Stimulated activated CD4-positive, alpha-beta T cell treated with anti-CD3 and anti-CD28 coated beads, TNF-alpha, amount 100 ng/mL, for 48 hours (primary cell): ENCODE results near the gene DCAKD.
A peak's percentile ranks its signal among the peaks of the same experiment; 100 is the strongest.
"Not testable (repeated sequence)": the region's sequence is repeated elsewhere in the genome, so short reads cannot be mapped to it uniquely, and the experiment has no call there.

Source experiments
- DNase-seq, 3 donors: peaks; one replicate each; pipeline ENCODE4 v3.0.0-alpha.2; 2020; ENCODE audit warnings: low read depth in 3 of 3

DCAKD gene

GRCh38 chr17:45067637-45068036, 16.2 kb upstream of the DCAKD start:
- no peak for DNase-seq

DNA sequence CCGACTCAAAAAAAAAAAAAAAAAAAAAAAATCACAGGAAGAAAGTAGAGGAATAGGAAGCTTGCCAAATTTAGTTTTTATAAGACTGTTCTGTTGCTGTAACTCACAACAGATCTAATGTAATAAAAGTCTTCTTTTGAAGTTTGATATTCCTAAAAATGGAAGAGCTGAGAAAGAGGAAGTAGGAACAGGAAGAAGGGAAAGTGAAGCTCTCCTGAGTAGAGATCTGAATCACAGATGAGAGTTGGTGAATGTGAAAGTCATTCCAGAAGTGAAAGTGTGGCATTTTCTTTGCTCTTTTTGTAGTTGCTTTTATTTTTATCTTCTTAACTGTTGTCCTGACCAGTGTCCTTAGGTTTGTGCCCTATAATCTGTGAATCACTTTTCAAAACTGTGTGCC, 11.8 kb upstream of the DCAKD start:
- no peak for DNase-seq

DNA sequence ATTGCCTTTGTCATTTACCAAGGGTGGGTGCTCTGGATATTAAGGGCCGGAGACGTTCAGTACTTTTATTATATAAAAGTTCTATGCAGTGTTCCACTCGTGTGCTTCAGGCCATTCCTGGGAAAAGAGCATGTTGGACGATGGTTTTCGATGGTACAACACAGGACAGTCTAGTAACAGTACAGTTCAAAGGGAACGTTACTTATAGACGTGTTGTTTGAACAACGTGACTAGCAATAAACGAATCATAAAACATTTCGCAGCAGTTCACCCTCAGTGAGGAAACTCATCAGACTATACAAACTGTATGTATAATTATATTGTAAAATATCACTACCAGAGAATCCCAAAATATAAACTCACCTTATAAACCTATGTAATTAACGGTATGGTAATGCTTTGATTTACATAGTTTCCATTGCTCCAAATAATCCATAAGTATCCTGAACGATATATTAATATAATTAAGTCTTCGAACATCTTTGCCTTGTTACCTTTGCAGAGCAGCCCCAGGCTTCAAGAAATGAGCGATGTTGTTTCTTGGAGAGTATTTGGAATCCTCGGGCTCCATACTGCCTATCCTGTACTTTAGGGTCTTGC, 10.3 kb upstream of the DCAKD start:
- DNase-seq: no peak

DNA sequence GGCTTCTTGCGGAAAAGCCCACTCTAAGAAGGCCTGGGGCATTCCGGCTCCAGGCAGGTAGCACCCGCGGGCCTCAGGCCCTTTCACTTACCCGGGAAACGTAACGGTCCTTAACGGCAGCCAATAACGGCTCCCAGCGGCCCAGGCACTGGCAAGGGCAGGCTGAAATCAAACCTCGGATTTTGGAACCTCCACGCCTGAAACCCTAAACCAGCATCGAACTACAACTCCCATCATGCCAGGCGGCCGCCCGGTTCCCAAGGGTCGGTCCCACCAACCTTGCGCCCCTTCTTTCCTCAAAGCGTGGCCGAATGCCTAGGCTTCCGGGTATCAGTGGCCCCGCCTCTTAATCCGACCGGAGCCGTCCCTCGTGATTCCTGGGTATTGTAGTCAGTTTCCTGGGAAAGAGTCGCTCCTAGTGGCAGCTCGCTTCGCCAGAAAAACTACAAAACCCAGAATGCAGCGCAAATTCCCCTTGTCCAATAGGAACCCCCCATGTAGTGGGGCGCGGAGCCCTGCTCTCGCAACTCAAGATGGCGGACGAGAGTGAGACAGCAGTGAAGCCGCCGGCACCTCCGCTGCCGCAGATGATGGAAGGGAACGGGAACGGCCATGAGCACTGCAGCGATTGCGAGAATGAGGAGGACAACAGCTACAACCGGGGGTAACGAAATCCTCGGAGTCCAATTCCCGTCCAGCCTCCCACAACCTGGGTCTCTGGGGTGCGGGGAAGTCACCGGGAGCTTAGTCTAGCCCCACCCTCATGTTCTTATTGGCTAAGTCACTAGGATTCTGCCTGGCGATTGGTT, 9.6 kb upstream of the DCAKD start, which contains the start of gene NMT1:
TSS of gene NMT1 (plus strand) at position 521 of the 809 bp plus-strand sequence. CDS start at position 534, 13 bp downstream.
- DNase-seq: peak; percentile 91 to 98 (median 91)

- no peak for DNase-seq
These were observed 9.0 kb upstream of the DCAKD start for GRCh38 chr17:45060382-45060796.

DNA sequence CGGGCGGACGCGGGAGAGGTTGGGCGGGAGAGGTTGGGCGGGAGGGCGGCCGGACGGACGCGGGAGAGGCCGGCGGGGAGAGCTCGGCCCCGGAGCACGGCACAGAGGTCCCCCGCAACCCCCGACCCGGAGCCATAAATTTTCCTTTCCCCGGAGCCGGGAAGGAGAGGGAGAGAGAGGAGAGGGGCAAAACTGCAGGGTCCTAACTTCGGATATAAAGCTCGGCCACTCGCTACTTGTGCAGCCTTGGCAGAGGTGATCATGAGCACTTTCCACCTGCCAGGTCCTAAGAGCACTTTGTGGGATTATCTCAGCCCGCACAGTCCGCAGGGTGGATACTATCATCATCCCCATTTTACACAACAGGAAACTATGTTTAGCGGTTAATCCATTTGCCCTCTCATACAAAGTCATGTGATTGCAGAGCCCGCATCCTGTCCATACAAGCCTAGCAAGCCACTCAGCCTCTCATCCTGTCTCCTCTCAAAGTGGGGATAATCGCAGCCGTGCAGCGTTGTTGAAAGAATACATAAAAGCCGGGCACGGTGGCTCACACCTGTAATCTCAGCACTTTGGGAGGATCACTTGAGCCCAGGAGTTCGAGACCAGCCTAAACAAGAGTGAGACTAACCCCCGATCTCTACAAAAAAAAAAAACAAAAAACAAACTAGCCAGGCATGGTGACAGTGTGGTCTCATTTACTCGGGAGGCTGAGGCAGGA, 780 bp upstream of the DCAKD start:
- DNase-seq: peak; percentile 10 to 41 (median 27)

GRCh38 chr17:45051720-45052051, 254 bp upstream of the DCAKD start:
- not testable (repeated sequence) for DNase-seq

GRCh38 chr17:45050481-45051059, 862 bp downstream of the DCAKD start:
- DNase-seq: peak; percentile 14 to 35 (median 18)

DNA sequence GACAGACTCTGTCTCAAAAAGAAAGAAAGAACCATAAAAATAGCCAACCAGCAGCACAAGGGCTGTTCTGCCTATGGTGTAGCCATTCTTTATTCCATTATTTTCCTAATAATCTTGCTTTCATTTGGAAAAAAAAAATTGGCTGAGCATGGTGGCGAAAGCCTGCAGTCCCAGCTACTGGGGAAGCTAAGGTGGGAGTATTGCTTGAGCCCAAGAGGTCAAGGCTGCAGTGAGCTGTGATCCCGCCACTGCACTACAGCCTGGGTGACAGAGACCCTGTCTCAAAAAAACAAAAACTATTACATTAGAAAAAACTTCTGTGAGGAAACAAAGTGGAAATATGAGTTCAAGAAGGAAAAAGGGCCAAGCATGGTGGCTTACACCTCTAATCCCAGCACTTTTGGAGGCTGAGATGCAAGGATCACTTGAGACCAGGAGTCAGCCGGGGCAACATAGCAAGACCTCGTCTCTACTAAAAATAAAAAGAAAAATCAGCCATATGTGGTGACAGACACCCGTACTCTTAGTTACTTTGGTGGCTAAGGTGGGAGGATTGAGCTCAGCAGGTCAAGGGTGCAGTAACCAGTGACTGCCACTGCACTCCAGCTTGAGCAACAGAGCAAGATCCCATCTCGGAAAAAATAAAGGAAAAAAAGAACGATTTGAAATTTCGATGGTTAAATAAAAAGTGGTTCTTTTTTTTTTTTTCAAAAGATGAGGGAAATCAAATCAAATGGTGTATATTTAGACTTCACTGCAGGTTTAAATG, 2.5 kb downstream of the DCAKD start:
- DNase-seq: no peak

DNA sequence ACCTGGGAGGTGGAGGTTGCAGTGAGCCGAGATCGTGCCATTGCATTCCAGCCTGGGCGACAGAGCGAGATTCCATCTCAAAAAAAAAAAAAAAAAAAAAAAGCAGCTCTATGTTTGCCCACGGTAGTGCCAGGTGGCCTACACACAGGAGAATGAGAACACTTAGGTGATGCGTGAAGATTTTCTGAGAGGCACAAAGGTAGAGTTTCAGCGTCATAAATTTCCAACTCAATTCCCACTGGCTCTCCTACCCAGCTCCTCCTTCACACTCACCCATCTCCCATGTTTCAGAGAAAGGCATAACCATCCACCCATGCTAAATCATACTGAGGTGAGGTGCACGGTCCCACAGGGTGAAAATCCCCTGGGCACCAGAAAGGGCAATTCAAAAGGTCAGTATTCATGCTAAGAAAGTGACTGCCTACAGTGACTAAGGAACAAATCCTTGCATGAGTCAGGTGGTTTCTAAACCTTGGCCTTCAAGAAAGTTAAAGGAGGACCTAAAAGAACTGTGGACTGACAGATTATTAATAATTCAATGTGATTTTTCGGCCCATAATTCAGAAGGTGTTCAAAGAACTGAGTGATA, 4.8 kb downstream of the DCAKD start:
- DNase-seq: no peak

- no peak for DNase-seq
These were observed 7.5 kb downstream of the DCAKD start for GRCh38 chr17:45043813-45044540.

DNA sequence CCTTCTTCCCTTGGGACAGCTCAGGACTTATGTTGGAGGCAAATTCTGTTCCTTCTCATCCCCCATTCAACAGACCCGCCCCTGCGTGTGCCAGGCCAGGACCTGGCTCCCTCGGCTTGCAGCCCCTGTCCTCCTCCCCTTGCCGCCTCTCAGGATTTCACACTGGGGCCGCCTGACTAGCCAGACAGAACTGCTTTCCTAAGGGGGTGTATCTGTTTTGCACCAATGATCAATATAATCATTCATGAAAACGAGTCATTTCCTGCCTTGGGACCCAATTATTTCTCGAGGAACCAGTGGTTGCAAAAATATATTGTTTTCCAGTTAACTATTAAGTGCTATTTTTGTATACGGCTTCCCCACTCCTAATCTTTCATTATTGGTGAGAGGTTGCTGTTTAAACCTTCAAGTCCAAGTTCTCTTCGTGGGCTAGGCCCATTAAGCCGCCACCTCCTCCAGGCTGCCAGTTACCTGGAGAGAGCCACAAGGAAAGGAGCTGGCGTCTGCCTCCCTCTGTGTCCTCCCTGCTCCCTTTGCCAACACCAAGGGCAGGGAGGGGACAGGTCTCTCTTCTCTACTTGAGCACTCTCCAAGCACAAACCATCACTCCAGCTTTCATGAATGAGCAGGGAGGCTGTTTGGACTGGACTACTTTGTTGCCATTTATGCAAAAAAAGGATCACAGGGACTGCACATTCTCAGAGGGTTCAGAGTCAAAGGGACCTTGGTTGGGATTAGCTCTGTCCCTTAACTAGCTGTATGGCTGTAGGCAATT, 8.9 kb downstream of the DCAKD start:
- no peak for DNase-seq

DNA sequence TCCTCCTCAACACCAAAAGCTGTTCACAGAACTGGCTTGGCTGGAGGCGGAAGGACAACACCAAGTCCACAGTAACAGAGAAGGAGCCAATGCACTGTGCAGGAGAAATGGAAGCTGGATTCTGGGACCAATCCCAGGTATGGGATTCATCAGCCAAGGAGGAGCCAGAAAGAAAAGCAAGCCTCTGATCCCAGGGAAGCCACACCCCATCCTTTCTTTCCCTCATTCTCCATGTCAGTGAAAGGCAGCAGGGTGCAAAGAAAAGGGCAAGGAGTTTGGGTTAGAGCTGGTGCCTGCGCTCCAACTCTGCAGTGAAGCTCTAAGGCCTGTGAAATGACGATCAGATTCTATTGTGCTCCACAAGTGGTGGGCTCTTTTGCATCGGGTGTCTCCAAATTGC, 11.0 kb downstream of the DCAKD start:
- DNase-seq: no peak

GRCh38 chr17:45038728-45039634, 12.5 kb downstream of the DCAKD start:
- no peak for DNase-seq

GRCh38 chr17:45036691-45037090, 14.7 kb downstream of the DCAKD start:
- no peak for DNase-seq

GRCh38 chr17:45035848-45036247, 15.6 kb downstream of the DCAKD start:
- no peak for DNase-seq

GRCh38 chr17:45034599-45034998, 16.8 kb downstream of the DCAKD start:
- no peak for DNase-seq

DNA sequence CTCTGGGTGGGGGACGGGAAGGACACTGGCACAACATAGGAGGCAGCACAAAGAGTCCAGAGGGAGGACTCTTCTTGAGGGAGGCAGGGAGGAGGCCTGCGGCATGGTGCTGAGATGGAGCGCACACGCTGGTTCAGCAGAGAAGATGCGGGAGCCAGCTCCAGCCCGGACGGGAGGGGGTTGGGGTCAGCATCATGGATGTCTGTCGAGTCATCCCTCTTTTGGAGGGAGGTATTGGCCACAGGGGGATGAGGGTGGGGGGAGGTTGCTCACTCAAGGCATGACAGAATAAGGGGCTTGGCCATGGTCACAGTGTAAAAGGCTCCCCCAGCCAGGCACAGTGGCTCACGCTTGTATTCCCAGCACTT, 19.3 kb downstream of the DCAKD start:
- no peak for DNase-seq
